ENCODE data around the gene DEUP1.

The DEUP1 gene

GRCh38 chr11:93393386-93393785 is 62.8 kb downstream of the DEUP1 start:
- H3K36me3 ChIP-seq (ENCODE audit: insufficient read depth, low read length): no peaks in the 10 kb centered on the region
- no peaks in the 10 kb centered on the region for H3K4me1 ChIP-seq (ENCODE audit: insufficient read depth, low read length)
- H3K4me3 ChIP-seq (ENCODE audit: low read depth in 1 of 2, low read length in 2 of 2): no peak overlapping the region
- H3K27ac ChIP-seq (ENCODE audit: low read length): no peak overlapping the region
- H4K20me1 ChIP-seq (ENCODE audit: insufficient read depth, low read length): no peaks in the 10 kb centered on the region
- ATAC-seq (ENCODE audit: insufficient read depth, low read depth) (no peak), DNase-seq (no peak)
- H3K4me2 ChIP-seq (ENCODE audit: insufficient read depth, low read length): no peak overlapping the region
- H3K79me2 ChIP-seq (ENCODE audit: insufficient read depth, low read length): no peaks in the 10 kb centered on the region
- TF ChIP-seq CTCF (IDR thresholded peaks at IDR 0.05; ENCODE audit: borderline replicate concordance, extremely low read depth, low read length, poor library complexity, severe bottlenecking) (no peak), EZH2 (IDR thresholded peaks at IDR 0.05; ENCODE audit: borderline replicate concordance, low read depth, low read length, severe bottlenecking) (no peak)
- H3K9me3 ChIP-seq (ENCODE audit: insufficient read depth, low read length, severe bottlenecking): no peaks in the 10 kb centered on the region
- H2AFZ ChIP-seq (ENCODE audit: low read depth, low read length): no peak overlapping the region
- H3K27me3 ChIP-seq (ENCODE audit: insufficient read depth, low read length, poor library complexity): peaks cover 4% of the 10 kb centered on the region
- no peak overlapping the region for H3K9ac ChIP-seq (ENCODE audit: low read depth, low read length)

DNA sequence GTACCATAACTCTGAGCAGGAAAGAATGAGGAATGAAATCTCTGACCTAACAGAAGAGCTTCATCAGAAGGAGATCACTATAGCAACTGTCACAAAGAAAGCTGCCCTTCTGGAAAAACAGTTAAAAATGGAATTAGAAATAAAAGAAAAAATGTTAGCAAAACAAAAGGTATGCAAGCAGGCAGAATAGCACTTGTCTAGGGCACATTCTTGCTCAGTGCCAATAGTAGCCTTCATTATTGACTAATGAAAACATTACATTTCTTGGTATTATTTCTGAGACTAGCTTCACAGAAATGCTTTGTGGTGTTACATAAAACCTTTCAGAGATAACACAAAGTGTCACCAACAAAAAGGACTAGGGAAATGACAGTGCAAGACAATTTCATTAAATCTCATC is 63.9 kb downstream of the DEUP1 start:
- Histone ChIP-seq H3K27ac (ENCODE audit: low read length) (no peak overlapping the region), H3K4me2 (ENCODE audit: insufficient read depth, low read length) (no peak overlapping the region), H3K9me3 (ENCODE audit: insufficient read depth, low read length, severe bottlenecking) (no peaks in the 10 kb centered on the region), H3K9ac (ENCODE audit: low read depth, low read length) (no peak overlapping the region), H3K79me2 (ENCODE audit: insufficient read depth, low read length) (no peaks in the 10 kb centered on the region), H3K27me3 (ENCODE audit: insufficient read depth, low read length, poor library complexity) (peaks cover 2% of the 10 kb centered on the region), H3K36me3 (ENCODE audit: insufficient read depth, low read length) (no peaks in the 10 kb centered on the region), H3K4me1 (ENCODE audit: insufficient read depth, low read length) (no peaks in the 10 kb centered on the region), H3K4me3 (ENCODE audit: low read depth in 1 of 2, low read length in 2 of 2) (no peak overlapping the region), H2AFZ (ENCODE audit: low read depth, low read length) (no peak overlapping the region), H4K20me1 (ENCODE audit: insufficient read depth, low read length) (no peaks in the 10 kb centered on the region)
- no peak for TF ChIP-seq EZH2 (IDR thresholded peaks at IDR 0.05; ENCODE audit: borderline replicate concordance, low read depth, low read length, severe bottlenecking)
- no peak for TF ChIP-seq CTCF (IDR thresholded peaks at IDR 0.05; ENCODE audit: borderline replicate concordance, extremely low read depth, low read length, poor library complexity, severe bottlenecking)
- DNase-seq (no peak), ATAC-seq (ENCODE audit: insufficient read depth, low read depth) (no peak)

DNA sequence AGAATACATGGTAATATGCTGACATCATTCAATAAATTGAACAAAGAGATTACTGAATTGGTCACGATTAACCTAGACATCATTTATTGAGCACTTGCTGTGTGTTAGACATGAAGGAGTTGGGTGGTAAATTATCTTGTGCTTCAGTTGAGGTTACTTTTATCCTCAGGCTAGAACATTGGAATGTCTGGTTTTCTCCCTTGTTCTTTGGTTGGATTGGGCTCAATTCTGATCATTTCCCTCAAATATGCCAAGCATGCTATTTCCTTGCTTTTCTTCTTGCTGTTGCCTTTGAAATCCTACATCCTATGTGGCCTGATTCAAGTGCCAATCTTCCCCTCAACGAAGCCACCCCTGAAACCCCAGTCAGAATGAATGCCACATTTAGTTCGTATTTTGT is 65.8 kb downstream of the DEUP1 start:
- H3K9me3 ChIP-seq (ENCODE audit: insufficient read depth, low read length, severe bottlenecking): no peaks in the 10 kb centered on the region
- no peaks in the 10 kb centered on the region for H4K20me1 ChIP-seq (ENCODE audit: insufficient read depth, low read length)
- no peak overlapping the region for H3K4me3 ChIP-seq (ENCODE audit: low read depth in 1 of 2, low read length in 2 of 2)
- H3K27ac ChIP-seq (ENCODE audit: low read length): no peak overlapping the region
- H2AFZ ChIP-seq (ENCODE audit: low read depth, low read length): no peak overlapping the region
- no peaks in the 10 kb centered on the region for H3K27me3 ChIP-seq (ENCODE audit: insufficient read depth, low read length, poor library complexity)
- H3K4me1 ChIP-seq (ENCODE audit: insufficient read depth, low read length): no peaks in the 10 kb centered on the region
- H3K36me3 ChIP-seq (ENCODE audit: insufficient read depth, low read length): no peaks in the 10 kb centered on the region
- ATAC-seq (ENCODE audit: insufficient read depth, low read depth) (no peak), DNase-seq (no peak)
- H3K4me2 ChIP-seq (ENCODE audit: insufficient read depth, low read length): no peak overlapping the region
- no peaks in the 10 kb centered on the region for H3K79me2 ChIP-seq (ENCODE audit: insufficient read depth, low read length)
- no peak overlapping the region for H3K9ac ChIP-seq (ENCODE audit: low read depth, low read length)
- TF ChIP-seq CTCF (IDR thresholded peaks at IDR 0.05; ENCODE audit: borderline replicate concordance, extremely low read depth, low read length, poor library complexity, severe bottlenecking) (no peak), EZH2 (IDR thresholded peaks at IDR 0.05; ENCODE audit: borderline replicate concordance, low read depth, low read length, severe bottlenecking) (no peak)

GRCh38 chr11:93403930-93404329 is 73.4 kb downstream of the DEUP1 start:
- no peaks in the 10 kb centered on the region for H3K4me1 ChIP-seq (ENCODE audit: insufficient read depth, low read length)
- no peak for DNase-seq
- H2AFZ ChIP-seq (ENCODE audit: low read depth, low read length): no peak overlapping the region
- TF ChIP-seq EZH2 (IDR thresholded peaks at IDR 0.05; ENCODE audit: borderline replicate concordance, low read depth, low read length, severe bottlenecking) (no peak), CTCF (IDR thresholded peaks at IDR 0.05; ENCODE audit: borderline replicate concordance, extremely low read depth, low read length, poor library complexity, severe bottlenecking) (no peak)
- H3K79me2 ChIP-seq (ENCODE audit: insufficient read depth, low read length): no peaks in the 10 kb centered on the region
- H3K36me3 ChIP-seq (ENCODE audit: insufficient read depth, low read length): no peaks in the 10 kb centered on the region
- no peaks in the 10 kb centered on the region for H4K20me1 ChIP-seq (ENCODE audit: insufficient read depth, low read length)
- H3K4me2 ChIP-seq (ENCODE audit: insufficient read depth, low read length): no peak overlapping the region
- no peak overlapping the region for H3K4me3 ChIP-seq (ENCODE audit: low read depth in 1 of 2, low read length in 2 of 2)
- H3K9ac ChIP-seq (ENCODE audit: low read depth, low read length): no peak overlapping the region
- H3K27me3 ChIP-seq (ENCODE audit: insufficient read depth, low read length, poor library complexity): no peaks in the 10 kb centered on the region
- no peak for ATAC-seq (ENCODE audit: insufficient read depth, low read depth)
- H3K27ac ChIP-seq (ENCODE audit: low read length): no peak overlapping the region
- no peaks in the 10 kb centered on the region for H3K9me3 ChIP-seq (ENCODE audit: insufficient read depth, low read length, severe bottlenecking)

Data from DND-41 (cell line).